HG03045 (cell line): ENCODE data around the gene PDE5A.

ENCODE experiments used
- ATAC-seq: cut with Tn5 transposase; IDR thresholded peaks from one replicate; pipeline ENCODE4 v1.9.1; 2021; ENCODE audit warnings: mild to moderate bottlenecking, moderate library complexity; ENCODE audit not compliant: unreplicated experiment

PDE5A gene

GRCh38 chr4:119587796-119588195, 40.8 kb downstream of the PDE5A start:
- no peak for ATAC-seq

DNA sequence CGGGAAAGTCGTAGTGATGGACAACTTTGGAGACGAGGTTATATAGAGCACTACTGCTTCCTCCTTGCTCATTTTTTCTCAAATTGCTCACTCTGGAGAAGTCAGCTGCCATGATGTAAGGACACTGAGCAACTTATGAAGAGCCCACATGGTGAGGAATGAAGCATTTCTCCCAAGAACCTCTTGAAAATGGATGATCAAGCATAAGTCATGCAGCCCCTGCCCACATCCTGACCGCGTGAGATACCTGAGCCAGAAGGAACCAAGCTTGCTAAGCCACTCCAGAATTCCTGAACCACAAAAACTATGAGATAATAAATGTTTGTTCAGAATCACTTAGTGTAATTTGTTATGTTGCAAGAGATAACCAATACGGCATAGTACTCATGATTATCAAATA, 42.8 kb downstream of the PDE5A start:
- no peak for ATAC-seq

- ATAC-seq: no peak
Observed at GRCh38 chr4:119581190-119581873, 47.3 kb downstream of the PDE5A start.

DNA sequence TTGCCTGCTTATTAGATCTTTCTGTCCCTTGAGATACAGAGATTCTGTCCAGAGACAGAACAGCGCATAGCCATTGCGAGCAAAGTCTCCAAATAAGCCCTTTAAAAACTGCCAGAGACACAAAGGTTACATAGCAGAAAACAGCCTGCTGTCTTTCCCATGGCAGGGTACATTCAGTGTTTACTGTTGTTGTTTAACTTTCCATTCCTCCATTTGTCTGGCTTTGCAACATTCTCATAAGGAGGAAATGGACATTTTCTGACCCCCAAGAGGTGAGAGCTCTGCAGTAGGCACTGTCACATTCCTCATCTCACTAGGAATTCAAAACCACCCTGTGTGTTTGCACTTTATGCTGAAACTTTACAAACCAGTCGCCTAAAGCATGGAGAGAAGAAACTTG, 48.3 kb downstream of the PDE5A start:
- no peak for ATAC-seq

DNA sequence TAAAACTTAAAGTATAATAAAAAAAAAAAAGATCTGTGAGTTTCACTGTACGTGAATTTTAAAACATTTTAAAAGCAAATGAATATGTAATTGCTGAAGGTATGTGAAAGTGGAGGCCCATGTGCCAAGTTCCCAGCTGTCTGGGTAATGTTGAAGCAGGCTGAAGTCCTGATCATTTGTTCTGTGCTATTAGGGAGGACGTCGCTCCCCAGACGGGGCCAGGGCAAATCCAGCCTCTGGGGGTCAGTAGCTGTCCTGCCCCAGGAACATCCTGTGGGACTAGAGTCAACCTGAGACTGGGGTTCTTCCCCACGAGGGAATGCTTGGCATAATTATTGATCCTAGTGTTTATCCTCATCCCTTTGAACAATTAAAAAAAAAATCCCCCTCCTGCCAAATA, 48.8 kb downstream of the PDE5A start:
- no peak for ATAC-seq

DNA sequence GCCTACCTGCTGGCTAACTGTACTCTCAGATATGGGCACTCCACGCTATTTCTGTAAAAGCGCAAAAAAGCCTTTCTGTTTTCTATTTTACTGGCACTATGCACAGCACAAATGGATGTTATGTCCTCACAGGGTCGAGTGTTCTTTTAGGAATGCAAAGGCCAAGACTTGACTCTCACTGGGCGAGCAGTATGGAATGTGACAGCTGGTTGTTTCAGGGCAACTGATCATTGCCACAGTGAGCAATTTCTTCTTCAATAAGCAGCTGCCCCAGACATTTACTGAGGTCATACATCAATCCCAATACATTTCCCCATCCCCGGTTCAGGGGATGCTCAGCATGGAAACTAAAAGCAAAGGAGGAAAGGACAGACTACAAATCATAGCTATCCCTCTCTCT, 58.2 kb downstream of the PDE5A start:
- ATAC-seq: no peak

DNA sequence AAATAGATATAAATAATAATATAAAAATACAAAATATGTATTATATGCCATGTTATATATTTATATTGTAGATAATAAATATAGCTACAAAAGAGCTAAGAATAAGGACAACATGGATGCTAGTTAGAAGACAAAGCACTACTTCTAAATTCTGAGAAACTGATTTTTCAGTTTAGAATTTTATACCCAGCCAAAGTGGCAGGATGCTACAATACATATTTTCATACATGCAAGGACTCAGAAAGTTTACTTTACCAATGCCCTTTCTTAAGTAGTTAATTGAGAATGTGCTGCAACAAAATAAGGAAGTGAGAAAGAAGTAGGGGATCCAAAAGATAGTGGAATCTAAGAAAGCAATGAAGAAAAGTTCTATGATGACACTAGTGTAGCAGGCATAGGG, 64.5 kb downstream of the PDE5A start:
- ATAC-seq: no peak

DNA sequence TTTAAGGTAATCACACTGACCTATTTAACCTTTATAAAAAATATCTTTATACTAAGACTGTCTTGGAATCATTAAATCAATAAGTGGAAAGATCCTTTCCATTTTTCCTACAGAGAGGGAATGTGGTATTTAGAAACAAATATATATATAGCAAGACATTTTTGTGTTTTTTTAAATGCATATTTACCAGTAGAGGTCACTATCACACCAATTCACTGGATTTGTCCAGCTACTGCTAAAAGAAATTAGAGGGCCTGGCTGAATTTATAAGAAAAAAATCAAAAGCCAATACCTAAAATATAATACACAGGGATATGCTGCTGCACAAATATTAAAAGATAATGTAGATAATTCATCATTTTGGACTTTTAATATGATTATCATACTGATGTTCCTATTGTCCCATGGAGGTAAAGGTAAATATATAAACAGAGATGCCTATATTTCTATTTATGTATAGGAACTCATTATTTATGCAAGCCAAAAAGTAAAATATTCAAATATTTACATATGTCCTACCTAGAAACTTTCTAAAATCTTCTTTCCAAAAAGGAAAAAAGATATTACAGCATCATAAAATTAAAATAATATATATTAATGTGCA, 69.5 kb downstream of the PDE5A start:
- ATAC-seq: no peak

GRCh38 chr4:119550857-119551532, 77.6 kb downstream of the PDE5A start:
- no peak for ATAC-seq

DNA sequence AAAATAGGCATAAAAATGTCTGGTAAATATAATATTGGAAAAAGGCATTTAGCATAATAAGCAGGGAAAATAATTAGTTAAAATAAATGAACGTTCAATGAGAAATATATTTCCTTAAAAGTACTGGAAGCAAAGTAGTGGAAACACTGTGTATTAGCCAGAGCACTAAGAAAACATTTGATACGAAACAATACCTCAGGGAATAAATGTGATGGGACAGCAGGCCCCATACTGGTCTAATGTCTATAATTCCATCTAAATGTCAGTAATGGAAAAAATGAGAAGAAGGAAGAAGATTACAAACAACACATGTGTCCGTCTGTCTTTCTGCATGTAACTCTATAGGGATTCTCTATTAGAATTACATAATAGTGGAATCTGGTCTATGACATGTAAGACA, 79.0 kb downstream of the PDE5A start:
- ATAC-seq: no peak

DNA sequence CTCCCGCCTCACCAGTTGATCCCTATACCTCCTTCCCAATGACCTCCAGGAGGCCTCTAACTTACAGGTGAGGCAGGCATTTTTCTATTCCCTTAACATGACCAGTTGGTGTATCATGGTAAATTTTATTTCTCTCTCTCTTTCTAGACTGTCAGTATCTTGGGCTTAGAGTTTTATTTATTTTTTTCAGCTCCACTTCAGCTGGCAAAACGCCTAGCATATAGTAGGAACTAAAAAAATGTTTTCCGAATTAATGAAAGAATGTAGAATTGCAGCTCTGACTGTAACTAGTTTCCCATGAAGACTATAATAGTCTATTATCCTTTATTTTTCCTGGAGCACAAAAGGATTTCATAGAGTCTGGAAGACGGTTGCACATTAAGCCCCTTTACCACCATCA, 84.8 kb downstream of the PDE5A start:
- ATAC-seq: no peak

DNA sequence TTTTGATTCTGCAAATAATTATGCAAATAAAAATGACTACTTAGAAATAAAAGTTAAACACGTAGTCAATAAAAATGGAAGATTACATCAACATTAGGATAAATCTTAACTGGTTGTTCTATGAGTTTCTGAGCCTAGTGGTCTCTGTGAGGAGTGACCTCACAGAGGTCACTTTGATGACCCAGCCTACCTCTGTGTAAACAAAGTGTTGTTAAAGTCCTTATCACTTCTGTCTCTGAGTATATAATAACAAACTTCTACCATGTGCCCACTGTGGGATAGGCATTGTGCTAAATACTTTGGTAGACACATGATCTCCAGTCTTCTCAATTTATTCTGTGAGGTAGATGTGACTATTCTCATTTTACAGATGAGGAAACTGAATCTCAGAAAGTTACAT, 85.4 kb downstream of the PDE5A start:
- no peak for ATAC-seq

- ATAC-seq: no peak
Observed at GRCh38 chr4:119540249-119540648, 88.4 kb downstream of the PDE5A start.

DNA sequence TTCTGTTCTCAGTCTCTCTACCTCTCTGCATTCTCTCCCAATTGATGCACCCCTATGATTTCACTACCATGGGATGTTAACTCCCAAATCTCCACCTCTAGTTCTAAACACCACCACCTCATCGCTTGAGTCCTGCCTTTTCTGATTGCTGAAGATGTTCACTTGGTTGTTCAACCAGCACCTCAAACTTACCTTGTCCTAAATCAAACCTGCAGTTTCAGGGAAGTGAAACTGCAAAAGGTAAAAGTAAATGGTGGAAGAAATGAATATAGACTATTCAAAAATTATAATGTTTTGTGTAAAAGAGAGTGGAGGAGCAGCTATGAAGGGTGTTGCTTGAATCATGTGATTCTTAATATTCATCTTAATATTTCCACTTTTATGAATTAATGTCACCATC, 91.0 kb downstream of the PDE5A start:
- ATAC-seq: no peak

- ATAC-seq: no peak
Observed at GRCh38 chr4:119536572-119537528, 91.8 kb downstream of the PDE5A start.

GRCh38 chr4:119532319-119532718, 96.3 kb downstream of the PDE5A start:
- no peak for ATAC-seq

- ATAC-seq: no peak
Observed at GRCh38 chr4:119529788-119530187, 98.8 kb downstream of the PDE5A start.

DNA sequence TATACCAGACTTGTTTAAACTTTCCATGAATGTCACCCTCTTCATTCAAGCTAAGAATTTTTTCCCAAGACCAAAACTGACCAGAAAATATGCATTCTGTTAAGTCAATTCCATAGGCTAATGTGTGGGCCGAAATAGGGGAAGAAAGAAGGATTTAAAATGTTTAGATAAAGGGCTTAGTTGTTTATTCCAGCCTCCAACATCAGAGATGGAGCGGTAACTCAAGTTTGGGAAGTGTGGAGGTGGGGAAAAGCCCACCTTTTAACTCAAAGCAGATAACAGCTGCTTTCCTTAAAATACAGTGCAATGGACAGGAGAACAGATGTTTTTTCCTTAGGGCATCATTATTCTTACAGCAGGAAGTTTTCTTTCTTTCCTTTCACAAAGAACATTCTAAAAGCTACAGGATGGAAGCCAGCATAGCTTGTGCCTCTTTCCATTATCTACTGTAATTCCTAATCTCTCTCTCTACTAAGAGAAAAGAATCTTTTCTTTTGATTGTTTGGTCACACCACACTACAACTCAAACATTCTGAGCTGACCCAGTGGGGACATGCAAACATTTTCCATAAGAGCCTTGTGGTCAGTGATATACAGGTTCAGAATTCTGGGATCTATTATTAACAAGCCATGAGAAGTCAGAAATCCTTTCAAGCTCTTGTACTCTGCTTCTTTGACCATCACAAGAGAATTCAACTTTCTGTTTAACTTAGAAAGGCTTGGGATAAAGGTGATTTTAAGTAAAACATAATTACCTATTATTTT, 101.6 kb downstream of the PDE5A start:
- ATAC-seq: no peak

- no peak for ATAC-seq
Observed at GRCh38 chr4:119525771-119526712, 102.6 kb downstream of the PDE5A start.
